HepG2 (cell line): ENCODE measurements around the gene UBALD1. TPM values are rescaled to one million over a fixed set of nuclear protein-coding genes. Genes with fewer than 3 reads are reported as not detected.
A peak's percentile ranks its signal among the peaks of the same experiment; 100 is the strongest.

ENCODE experiments used
- ARNTL ChIP-seq: sonication (generic); formaldehyde crosslinking; IDR thresholded peaks from 2 replicates; pipeline ENCODE4 v1.4.0; 2020; ENCODE audit warnings: mild to moderate bottlenecking, missing genetic modification reagents
- CBX2 ChIP-seq, 2 experiments: fragments of 200-600 bp in 1 of 2; sonication (generic); formaldehyde crosslinking in 1 of 2; IDR thresholded peaks; 2 replicates each; pipeline versions ENCODE4 v1.7.0 to v1.8.1; 2018 to 2022; ENCODE audit warnings: low read depth in 2 of 2, low read length in 1 of 2, mild to moderate bottlenecking in 1 of 2, missing genetic modification reagents in 1 of 2
- DBP ChIP-seq: sonication (generic); formaldehyde crosslinking; IDR thresholded peaks from 2 replicates; pipeline ENCODE4 v1.4.0; 2020; ENCODE audit warnings: missing genetic modification reagents; ENCODE audit errors: not compliant biosample characterization
- DMTF1 ChIP-seq: sonication (generic); formaldehyde crosslinking; IDR thresholded peaks from 2 replicates; pipeline ENCODE4 v1.4.0; 2020; ENCODE audit warnings: mild to moderate bottlenecking, missing genetic modification reagents
- FIP1L1 ChIP-seq: fragments of 200-400 bp; formaldehyde crosslinking; IDR thresholded peaks from 2 replicates; pipeline ENCODE4 v1.6.1; 2018; ENCODE audit warnings: low read depth, mild to moderate bottlenecking, low read length, moderate library complexity, borderline replicate concordance; ENCODE audit not compliant: insufficient read depth
- FUBP1 ChIP-seq: sonication (generic); formaldehyde crosslinking; IDR thresholded peaks from 2 replicates; pipeline ENCODE4 v1.5.1; 2020; ENCODE audit warnings: missing genetic modification reagents, mild to moderate bottlenecking, borderline replicate concordance
- HINFP ChIP-seq: sonication (generic); formaldehyde crosslinking; IDR thresholded peaks from 2 replicates; pipeline ENCODE4 v1.4.0; 2020; ENCODE audit warnings: low read depth, mild to moderate bottlenecking, missing genetic modification reagents
- ISL2 ChIP-seq: sonication (generic); formaldehyde crosslinking; IDR thresholded peaks from 2 replicates; pipeline ENCODE4 v1.5.0; 2020; ENCODE audit warnings: missing genetic modification reagents
- JUND ChIP-seq: sonication (generic); formaldehyde crosslinking; IDR thresholded peaks from 2 replicates; pipeline ENCODE4 v1.8.0; 2022; ENCODE audit warnings: mild to moderate bottlenecking, missing genetic modification reagents
- LCORL ChIP-seq, 2 experiments: fragments of 450-650 bp in 1 of 2; sonication (generic) in 1 of 2; formaldehyde crosslinking in 1 of 2; IDR thresholded peaks; 2 replicates each; pipeline versions ENCODE4 v1.5.0 to v1.6.1; 2017 to 2020; ENCODE audit warnings: antibody characterized with exemption in 1 of 2, missing genetic modification reagents in 1 of 2
- PRMT3 ChIP-seq: sonication (generic); formaldehyde crosslinking; IDR thresholded peaks from 2 replicates; pipeline ENCODE4 v1.8.1; 2022; ENCODE audit warnings: low read depth, mild to moderate bottlenecking, moderate library complexity, missing genetic modification reagents, borderline replicate concordance
- STAT5B ChIP-seq: sonication (generic); formaldehyde crosslinking; IDR thresholded peaks from 2 replicates; pipeline ENCODE4 v1.4.0; 2020; ENCODE audit warnings: missing genetic modification reagents
- TFE3 ChIP-seq: IDR thresholded peaks from 2 replicates; pipeline ENCODE4 v1.6.1; 2016
- ZBTB26 ChIP-seq: IDR thresholded peaks from 2 replicates; pipeline ENCODE4 v1.6.1; 2016; ENCODE audit warnings: missing compliant biosample characterization, missing genetic modification reagents, borderline replicate concordance
- ZNF101 ChIP-seq: sonication (generic); formaldehyde crosslinking; IDR thresholded peaks from 2 replicates; pipeline ENCODE4 v1.4.0; 2020; ENCODE audit warnings: mild to moderate bottlenecking, low read depth, missing genetic modification reagents, borderline replicate concordance
- ZSCAN22 ChIP-seq: sonication (generic); formaldehyde crosslinking; IDR thresholded peaks from 2 replicates; pipeline ENCODE4 v1.4.0; 2020; ENCODE audit warnings: mild to moderate bottlenecking, missing genetic modification reagents
- polyA plus RNA-seq, 8 experiments: library from polyadenylated mRNA; depleted of rRNA in 3 of 8; stranded (reverse) in 7 of 8; unstranded in 1 of 8; fragments of >200 nt; fragmentation: Illumina TruSeq in 4 of 8; extraction: Trizol in 4 of 8; gene quantifications; 2 replicates each; pipeline versions ENCODE4 v1.2.1 to v1.2.3, GENCODE V29; 2011 to 2016; ENCODE audit warnings: low read depth in 4 of 8, missing spikeins in 1 of 8, mixed read lengths in 1 of 8; ENCODE audit not compliant: insufficient read depth in 1 of 8
- total RNA-seq, 5 experiments: library from RNA; depleted of rRNA; stranded (reverse); fragments of >200 nt; fragmentation: Illumina TruSeq; extraction: Trizol; gene quantifications; 2 replicates each; pipeline ENCODE4 v1.2.3, GENCODE V29; 2016; ENCODE audit warnings: low read depth in 1 of 5

The UBALD1 gene
- total and polyA plus RNA-seq, 2 of the 13 experiments (the other 11 are each of a cell fraction or from before 2014, with no cell fraction given), result 6.8 to 12.3 TPM

GRCh38 chr16:4624015-4624826, 9.5 kb upstream of the UBALD1 start, which contains the start of gene MGRN1 (continued):
- no peak for TF ChIP-seq LCORL (IDR thresholded peaks at IDR 0.05)
- peak; percentile 18; the same call in 1 of the 2 replicates for TF ChIP-seq LCORL (CRISPR knock-in tag; IDR thresholded peaks at IDR 0.05)
- TF ChIP-seq TFE3 (CRISPR knock-in tag), result no peak
- TF ChIP-seq ZBTB26 (CRISPR knock-in tag), result peak; percentile 79; the same call in 1 of the 2 replicates
- TF ChIP-seq ZSCAN22 (CRISPR knock-in tag), result no peak
- TF ChIP-seq DBP, result no peak
- TF ChIP-seq ARNTL (CRISPR knock-in tag), result no peak
- TF ChIP-seq STAT5B (CRISPR knock-in tag), result no peak
- TF ChIP-seq FUBP1 (CRISPR knock-in tag), result no peak
- no peak for TF ChIP-seq DMTF1 (CRISPR knock-in tag)
- no peak for TF ChIP-seq JUND (CRISPR knock-in tag)
- no peak for TF ChIP-seq ISL2 (CRISPR knock-in tag)
- TF ChIP-seq PRMT3 (CRISPR knock-in tag), result no peak
- no peak for TF ChIP-seq CBX2 (IDR thresholded peaks at IDR 0.05; ENCODE audit: low read depth, low read length)
- TF ChIP-seq CBX2 (CRISPR knock-in tag; IDR thresholded peaks at IDR 0.05; ENCODE audit: low read depth), result no peak
- no peak for TF ChIP-seq FIP1L1
- no peak for TF ChIP-seq HINFP (CRISPR knock-in tag)
- TF ChIP-seq ZNF101 (CRISPR knock-in tag), result no peak
